WTC11 (cell line): Measurements from ENCODE around the gene RAPGEF6.

Source experiments
- CTCF ChIP-seq: fragments of 200-600 bp; IDR thresholded peaks from 2 replicates; pipeline ENCODE4 v1.8.0; 2022; ENCODE audit warnings: antibody characterized with exemption
- TEAD4 ChIP-seq: sonication (generic); formaldehyde crosslinking; IDR thresholded peaks from 2 replicates; pipeline ENCODE4 v1.8.0; 2022; ENCODE audit warnings: mild to moderate bottlenecking, missing genetic modification reagents
- TF ChIP-seq, protein P1 (sequence below): sonication (generic); formaldehyde crosslinking; IDR thresholded peaks from 2 replicates; pipeline ENCODE4 v1.8.1; 2023; ENCODE audit warnings: mild to moderate bottlenecking, missing genetic modification reagents, moderate library complexity
- TF ChIP-seq, protein P2 (sequence below): sonication (generic); formaldehyde crosslinking; IDR thresholded peaks from 2 replicates; pipeline ENCODE4 v1.8.1; 2023; ENCODE audit warnings: mild to moderate bottlenecking, moderate library complexity, missing genetic modification reagents

- no peak for TF ChIP-seq CTCF
- TF ChIP-seq, protein P1, sequence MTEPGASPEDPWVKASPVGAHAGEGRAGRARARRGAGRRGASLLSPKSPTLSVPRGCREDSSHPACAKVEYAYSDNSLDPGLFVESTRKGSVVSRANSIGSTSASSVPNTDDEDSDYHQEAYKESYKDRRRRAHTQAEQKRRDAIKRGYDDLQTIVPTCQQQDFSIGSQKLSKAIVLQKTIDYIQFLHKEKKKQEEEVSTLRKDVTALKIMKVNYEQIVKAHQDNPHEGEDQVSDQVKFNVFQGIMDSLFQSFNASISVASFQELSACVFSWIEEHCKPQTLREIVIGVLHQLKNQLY = no peak
- TF ChIP-seq TEAD4 (CRISPR knock-in tag) = no peak
- TF ChIP-seq, protein P2, sequence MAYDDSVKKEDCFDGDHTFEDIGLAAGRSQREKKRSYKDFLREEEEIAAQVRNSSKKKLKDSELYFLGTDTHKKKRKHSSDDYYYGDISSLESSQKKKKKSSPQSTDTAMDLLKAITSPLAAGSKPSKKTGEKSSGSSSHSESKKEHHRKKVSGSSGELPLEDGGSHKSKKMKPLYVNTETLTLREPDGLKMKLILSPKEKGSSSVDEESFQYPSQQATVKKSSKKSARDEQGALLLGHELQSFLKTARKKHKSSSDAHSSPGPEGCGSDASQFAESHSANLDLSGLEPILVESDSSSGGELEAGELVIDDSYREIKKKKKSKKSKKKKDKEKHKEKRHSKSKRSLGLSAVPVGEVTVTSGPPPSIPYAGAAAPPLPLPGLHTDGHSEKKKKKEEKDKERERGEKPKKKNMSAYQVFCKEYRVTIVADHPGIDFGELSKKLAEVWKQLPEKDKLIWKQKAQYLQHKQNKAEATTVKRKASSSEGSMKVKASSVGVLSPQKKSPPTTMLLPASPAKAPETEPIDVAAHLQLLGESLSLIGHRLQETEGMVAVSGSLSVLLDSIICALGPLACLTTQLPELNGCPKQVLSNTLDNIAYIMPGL (CRISPR knock-in tag) = no peak
Measured at GRCh38 chr5:131539251-131539650, 95.8 kb downstream of the RAPGEF6 start.
